SIG-M5 treated with dmso at 0.1 percent for 504 hours (cell line): ENCODE results near the gene ADIG.

Source experiments
- DNase-seq: peaks from one replicate; lab custom pipeline; 2025; ENCODE audit not compliant: unreplicated experiment; lab: John Stamatoyannopoulos, UW

ADIG gene

DNA sequence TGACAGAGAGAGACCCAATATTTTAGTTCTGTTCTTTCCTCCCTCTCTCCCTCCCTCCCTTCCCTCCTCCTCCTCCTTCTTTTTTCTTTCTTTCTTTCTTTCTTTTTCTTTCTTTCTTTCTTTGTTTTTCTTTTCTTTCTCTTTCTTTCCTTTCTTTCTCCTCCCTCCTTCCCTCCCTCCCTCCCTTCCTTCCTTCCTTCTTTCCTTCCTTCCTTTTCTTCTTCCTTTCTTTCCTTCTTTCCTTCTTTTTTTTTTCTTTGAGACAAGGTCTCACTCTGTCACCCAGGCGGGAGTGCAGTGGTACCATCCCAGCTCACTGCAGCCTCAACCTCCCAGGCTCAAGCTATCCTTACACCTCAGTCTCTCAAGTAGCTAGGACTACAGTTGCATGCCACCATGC, 49.0 kb downstream of the ADIG start:
- DNase-seq = no peak

DNA sequence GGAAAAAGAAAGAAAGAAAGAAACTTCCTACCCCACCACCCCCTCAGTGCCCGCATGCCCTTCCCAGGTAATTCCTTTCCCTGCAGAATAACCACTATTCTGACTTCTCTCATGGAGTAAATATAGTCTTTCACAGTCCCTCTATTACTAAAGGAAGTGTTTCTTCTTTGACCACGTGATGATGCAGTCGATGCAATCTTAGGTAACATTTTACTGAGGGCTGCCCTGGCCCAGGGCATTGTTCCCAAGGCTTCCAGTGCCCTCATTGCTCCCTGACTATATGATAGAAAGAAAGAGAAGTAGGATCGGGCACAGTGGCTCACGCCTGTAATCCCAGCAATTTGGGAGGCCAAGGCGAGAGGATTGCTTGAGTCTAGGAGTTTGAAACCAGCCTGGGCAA, 49.7 kb downstream of the ADIG start:
- no peak for DNase-seq

DNA sequence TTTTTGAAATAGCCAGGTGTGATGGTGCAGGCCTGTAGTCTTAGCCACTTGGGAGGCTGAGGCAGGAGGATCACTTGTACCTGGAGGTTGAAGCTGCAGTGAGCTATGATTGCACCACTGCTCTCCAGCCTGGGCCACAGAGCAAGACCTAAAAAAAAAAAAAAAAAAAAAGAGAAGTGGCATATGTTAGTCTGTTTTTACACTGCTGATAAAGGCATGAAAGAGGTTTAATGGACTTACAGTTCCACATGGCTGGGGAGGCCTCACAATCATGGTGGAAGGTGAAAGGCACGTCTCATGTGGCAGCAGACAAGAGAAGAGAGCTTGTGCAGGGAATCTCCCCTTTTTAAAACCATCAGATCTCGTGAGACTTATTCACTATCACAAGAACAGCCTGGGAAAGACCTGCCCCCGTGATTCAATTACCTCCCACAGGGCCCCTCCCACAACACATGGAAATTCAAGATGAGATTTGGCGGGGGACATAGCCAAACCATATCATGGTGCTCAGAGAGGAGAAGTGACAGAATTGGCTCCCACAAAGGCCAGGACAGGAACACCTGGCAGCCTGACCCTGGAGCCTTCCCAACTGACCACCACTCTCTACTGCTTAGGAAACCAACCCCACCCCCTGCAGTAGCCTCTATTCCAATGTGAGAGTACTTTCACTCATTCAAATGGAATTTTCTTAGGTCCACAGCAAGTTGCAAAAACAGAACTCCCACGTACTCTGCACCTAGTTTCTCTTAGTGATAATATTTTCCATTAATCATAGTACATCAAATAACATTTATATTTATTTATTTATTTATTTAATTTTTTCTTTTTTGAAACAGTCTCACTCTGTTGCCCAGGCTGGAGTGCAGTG, 50.4 kb downstream of the ADIG start:
- no peak for DNase-seq

DNA sequence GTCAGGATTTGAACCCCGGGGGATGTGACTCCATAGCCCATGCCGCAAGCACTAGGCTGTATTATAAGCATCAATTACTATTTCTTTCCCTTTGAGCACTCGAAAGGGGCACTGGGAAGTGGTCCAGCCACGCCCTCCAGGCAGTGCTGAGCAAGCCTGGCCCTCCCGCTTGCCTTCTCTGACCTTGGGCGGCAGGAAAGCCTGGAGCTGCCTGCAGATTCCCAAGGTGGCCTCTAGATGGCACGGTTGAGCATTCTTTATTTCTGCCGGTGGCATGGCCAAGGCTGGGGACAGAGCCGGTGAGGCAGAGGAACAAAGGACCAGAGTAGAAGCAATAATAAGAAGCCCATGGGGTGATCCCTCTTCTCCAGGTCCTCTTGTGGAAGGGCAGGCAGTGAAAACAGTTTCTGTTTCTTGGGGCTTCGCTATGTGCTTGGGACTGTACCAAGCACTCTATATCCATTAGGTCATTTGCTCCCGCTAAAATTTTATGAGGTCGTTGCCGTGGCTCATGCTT, 52.6 kb downstream of the ADIG start:
- DNase-seq = peak; percentile 50

DNA sequence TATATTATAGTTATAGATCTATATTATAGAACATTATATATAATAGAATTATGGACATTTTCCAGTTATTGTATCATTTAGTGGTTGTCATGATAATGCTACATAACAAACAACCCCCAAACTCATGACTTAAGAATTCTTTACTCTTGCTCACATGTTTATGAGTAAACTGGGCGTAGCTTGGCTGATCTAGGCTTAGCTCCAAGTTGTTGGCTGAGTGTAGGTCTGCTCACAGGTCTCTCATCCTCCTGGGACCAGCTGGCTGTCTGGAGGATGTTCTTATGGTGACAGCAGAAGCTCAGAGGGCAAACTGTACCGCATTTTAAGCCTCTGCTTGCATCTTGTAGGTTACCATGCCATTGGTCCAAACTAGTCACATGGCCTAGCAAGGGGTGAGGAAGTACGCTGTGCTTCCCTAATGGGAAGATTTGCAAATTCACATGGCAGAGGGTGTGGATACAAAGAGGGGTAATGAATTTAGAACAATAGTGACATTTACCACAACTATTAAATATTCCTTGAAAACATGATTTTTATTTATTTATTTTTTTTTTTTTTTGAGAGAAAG, 54.8 kb downstream of the ADIG start:
- DNase-seq = peak; percentile 14
